Motor neuron (in vitro differentiated cells): ENCODE results near the gene DUS3L. TPM values are rescaled to one million over a fixed set of nuclear protein-coding genes. Genes with fewer than 3 reads are reported as not detected.
"Not testable (repeated sequence)": the region's sequence is repeated elsewhere in the genome, so short reads cannot be mapped to it uniquely, and the experiment has no call there.

ENCODE experiments used
- ATAC-seq, 8 experiments: fragments of 200-7000 bp; cut with Tn5 transposase; replicated peaks in 6 of 8; 2 replicates each; pipeline ENCODE4 v1.8.0; 2021; ENCODE audit warnings: mild to moderate bottlenecking in 8 of 8, moderate library complexity in 8 of 8
- H3K27ac ChIP-seq, 2 donors: fragments of 250-450 bp; sonication (Bioruptor Pico); 2 replicates each; pipeline ENCODE4 v1.9.0; 2021; ENCODE audit warnings: antibody characterized with exemption in 2 of 2, mild to moderate bottlenecking in 2 of 2, moderate library complexity in 1 of 2
- H3K4me1 ChIP-seq, 2 donors: fragments of 250-450 bp; sonication (Bioruptor Pico); replicated peaks in 1 of 2; 2 replicates each; pipeline ENCODE4 v1.6.1; 2021; ENCODE audit warnings: antibody characterized with exemption in 2 of 2, mild to moderate bottlenecking in 2 of 2, moderate library complexity in 1 of 2
- H3K4me3 ChIP-seq, 5 donors: fragments of 250-450 bp; sonication (Bioruptor Pico); 2 replicates each; pipeline ENCODE4 v1.9.0; 2021; ENCODE audit warnings: antibody characterized with exemption in 5 of 5, mild to moderate bottlenecking in 5 of 5, moderate library complexity in 4 of 5
- WGBS, 10 experiments: fragments of 450-650 bp; shearing (Covaris generic); methylation state at CpG; one replicate each; pipeline ENCODE4 v1.0.0; 2022; 5-methylcytosine and 5-hydroxymethylcytosine counted together
- in situ Hi-C, 9 experiments: fragments of 400-800 bp; cut with MboI; loops; one replicate each; pipeline ENCODE4 v1.15.0; 2021; ENCODE audit warnings: low sequenced_read_pairs in 9 of 9, low pct_unique_long_range_greater_than_20kb in 2 of 9; ENCODE audit not compliant: unreplicated experiment in 9 of 9
- total RNA-seq, 8 experiments: library from RNA; unstranded; fragments of 300-600 nt; gene quantifications; 2 replicates each; pipeline versions ENCODE4 v1.2.3 to v1.2.4, GENCODE V29; 2022

The DUS3L gene
- total RNA-seq, 8 experiments from 2014 or later = 8.9 to 49.0 (median 20.2) TPM

- H3K27ac ChIP-seq = no peak overlapping the region
- 20 to 93% (median 77%) methylated on average over 1 to 6 of the region's 8 CpGs for WGBS, 10 experiments
- ATAC-seq = no peak
- H3K4me3 ChIP-seq = no peak overlapping the region
- peaks cover 2% of the 10 kb centered on the region in 2 donors for H3K4me1 ChIP-seq
- in situ Hi-C loops = no loop called here
Observed at GRCh38 chr19:5774921-5775320, 16.0 kb downstream of the DUS3L start.

GRCh38 chr19:5773276-5773675 lies 17.7 kb downstream of the DUS3L start:
- in situ Hi-C loops = no loop called here
- WGBS, 10 experiments = 88 to 100% (median 93%) methylated on average over 1 to 3 of the region's 5 CpGs; no CpG with 5 or more reads in 5 of the 10 experiments
- peak overlapping the region; percentile 83 to 91 for H3K27ac ChIP-seq
- no peak overlapping the region for H3K4me3 ChIP-seq
- ATAC-seq = no peak
- H3K4me1 ChIP-seq = peaks cover 2% of the 10 kb centered on the region in 2 donors

GRCh38 chr19:5772416-5772815 lies 18.5 kb downstream of the DUS3L start:
- 47 to 100% (median 94%) methylated on average over 1 to 15 of the region's 19 CpGs; no CpG with 5 or more reads in 6 of the 10 experiments for WGBS, 10 experiments
- no peak for ATAC-seq
- in situ Hi-C loops = no loop called here
- H3K4me1 ChIP-seq = peaks cover 2% of the 10 kb centered on the region in 2 donors
- no peak overlapping the region for H3K27ac ChIP-seq
- H3K4me3 ChIP-seq = no peak overlapping the region

- no peak for ATAC-seq
Observed at GRCh38 chr19:5767949-5768348, 23.0 kb downstream of the DUS3L start.

GRCh38 chr19:5765220-5765619 lies 25.7 kb downstream of the DUS3L start:
- no peak for ATAC-seq
- in situ Hi-C loops = no loop called here
- Histone ChIP-seq H3K4me3 (no peak overlapping the region), H3K27ac (no peak overlapping the region), H3K4me1 (no peaks in the 10 kb centered on the region)
- 67 to 100% (median 93%) methylated on average over 1 to 3 of the region's 3 CpGs; no CpG with 5 or more reads in 5 of the 10 experiments for WGBS, 10 experiments

More at GRCh38 chr19:5767949-5768348, 23.0 kb downstream of the DUS3L start:
- Histone ChIP-seq H3K4me3 (no peak overlapping the region), H3K4me1 (no peaks in the 10 kb centered on the region), H3K27ac (no peak overlapping the region)
- in situ Hi-C loops = no loop called here
- 77 to 100% (median 93%) methylated on average over 1 to 10 of the region's 10 CpGs; no CpG with 5 or more reads in 2 of the 10 experiments for WGBS, 10 experiments

- WGBS, 10 experiments = 56 to 92% (median 77%) methylated on average over 1 to 5 of the region's 5 CpGs
- Histone ChIP-seq H3K4me1 (no peaks in the 10 kb centered on the region), H3K4me3 (no peak overlapping the region), H3K27ac (no peak overlapping the region)
- ATAC-seq = no peak
- in situ Hi-C loops = no loop called here
Observed at GRCh38 chr19:5762608-5763217, 28.2 kb downstream of the DUS3L start.

GRCh38 chr19:5753743-5754142 lies 37.2 kb downstream of the DUS3L start:
- no peak overlapping the region for H3K27ac ChIP-seq
- in situ Hi-C loops = no loop called here
- H3K4me1 ChIP-seq = no peaks in the 10 kb centered on the region
- no peak overlapping the region for H3K4me3 ChIP-seq
- 0 to 86% (median 68%) methylated on average over 1 to 3 of the region's 6 CpGs; no CpG with 5 or more reads in 3 of the 10 experiments for WGBS, 10 experiments
- ATAC-seq = no peak

- Histone ChIP-seq H3K4me3 (no peak overlapping the region), H3K4me1 (no peaks in the 10 kb centered on the region), H3K27ac (no peak overlapping the region)
- in situ Hi-C loops = no loop called here
- ATAC-seq = no peak
- 21 to 100% (median 82%) methylated on average over 2 to 7 of the region's 7 CpGs; no CpG with 5 or more reads in 2 of the 10 experiments for WGBS, 10 experiments
Observed at GRCh38 chr19:5751709-5752108, 39.3 kb downstream of the DUS3L start.

GRCh38 chr19:5749505-5749904 lies 41.5 kb downstream of the DUS3L start:
- in situ Hi-C loops = no loop called here

GRCh38 chr19:5748920-5749319 lies 42.0 kb downstream of the DUS3L start:
- ATAC-seq = not testable (repeated sequence)
- 17 to 92% (median 66%) methylated on average over 1 to 4 of the region's 6 CpGs; no CpG with 5 or more reads in 2 of the 10 experiments for WGBS, 10 experiments

More at GRCh38 chr19:5749505-5749904, 41.5 kb downstream of the DUS3L start:
- WGBS, 10 experiments = 33 to 100% (median 75%) methylated on average over 1 to 5 of the region's 5 CpGs
- Histone ChIP-seq H3K4me1 (no peaks in the 10 kb centered on the region), H3K27ac (no peak overlapping the region), H3K4me3 (no peak overlapping the region)
- ATAC-seq = no peak

GRCh38 chr19:5744999-5745398 lies 46.0 kb downstream of the DUS3L start:
- H3K27ac ChIP-seq, ATAC-seq, H3K4me3 ChIP-seq, in situ Hi-C loops, H3K4me1 ChIP-seq: not testable (repeated sequence)
- 55 to 94% (median 68%) methylated on average over 2 to 9 of the region's 10 CpGs; no CpG with 5 or more reads in 4 of the 10 experiments for WGBS, 10 experiments

More at GRCh38 chr19:5748920-5749319, 42.0 kb downstream of the DUS3L start:
- H3K4me1 ChIP-seq, H3K27ac ChIP-seq, H3K4me3 ChIP-seq, in situ Hi-C loops: not testable (repeated sequence)

GRCh38 chr19:5743630-5744029 lies 47.3 kb downstream of the DUS3L start:
- in situ Hi-C loops = no loop called here
- H3K4me3 ChIP-seq = no peak overlapping the region
- peak in 2 of 8 experiments; percentile 74 to 97 for ATAC-seq
- no peak overlapping the region for H3K27ac ChIP-seq
- H3K4me1 ChIP-seq = no peaks in the 10 kb centered on the region

GRCh38 chr19:5742051-5742450 lies 48.9 kb downstream of the DUS3L start:
- WGBS, 10 experiments = 36 to 91% (median 85%) methylated on average over 3 to 17 of the region's 19 CpGs; no CpG with 5 or more reads in 3 of the 10 experiments
- in situ Hi-C loops = no loop called here
- Histone ChIP-seq H3K4me3 (no peak overlapping the region), H3K27ac (no peak overlapping the region), H3K4me1 (no peaks in the 10 kb centered on the region)
- no peak for ATAC-seq

- Histone ChIP-seq H3K27ac (no peak overlapping the region), H3K4me3 (no peak overlapping the region), H3K4me1 (no peaks in the 10 kb centered on the region)
- in situ Hi-C loops = no loop called here
- ATAC-seq = peak in 2 of 8 experiments; percentile 30 to 34
- 29 to 100% (median 83%) methylated on average over 1 to 7 of the region's 8 CpGs; no CpG with 5 or more reads in 3 of the 10 experiments for WGBS, 10 experiments
Observed at GRCh38 chr19:5738423-5738822, 52.5 kb downstream of the DUS3L start.
